Spleen (tissue), 7 donors: Measurements from ENCODE around the gene OBSCN.

Source experiments
- CTCF ChIP-seq, 11 experiments: fragments of 200-600 bp in 7 of 11; fragments of 450-650 bp in 4 of 11; sonication (generic) in 4 of 11; IDR thresholded peaks in 8 of 11; conservative IDR thresholded peaks in 3 of 11; 1 replicate in 7 of 11; 2 replicates in 4 of 11; pipeline versions ENCODE4 v1.4.0 to v1.8.0; 2016 to 2021; ENCODE audit warnings: antibody characterized with exemption in 11 of 11, inconsistent platforms in 4 of 11, mild to moderate bottlenecking in 1 of 11
- POLR2A ChIP-seq, 3 donors: fragments of 450-650 bp; IDR thresholded peaks; one replicate each; pipeline ENCODE4 v1.5.1; 2017; ENCODE audit warnings: antibody characterized with exemption in 3 of 3, mild to moderate bottlenecking in 1 of 3
- donor health status: DM: no; HTN: no; CAD: no; lungs with moderate emphysema.
- donor health status: DM: no; HTN: no; CAD: no.
- donor health status: DM: no; HTN: no; CAD: no.

GRCh38 chr1:228297822-228298221, 90.0 kb downstream of the OBSCN start:
- TF ChIP-seq CTCF (IDR thresholded peaks at IDR 0.05 in 8 of 11, conservative IDR thresholded peaks at IDR 0.05 in 3 of 11), result no peak
- no peak for TF ChIP-seq POLR2A (IDR thresholded peaks at IDR 0.05)
